GM12891 (cell line): ENCODE data around the gene SIRPB1.
A peak's percentile ranks its signal among the peaks of the same experiment; 100 is the strongest.

Experiments
- DNase-seq: peaks from one replicate; pipeline ENCODE4 v3.0.0; 2011; ENCODE audit warnings: low spot score; ENCODE audit not compliant: insufficient read length
- FAIRE-seq: peaks from 2 replicates; lab custom pipeline; 2011; peaks lifted over from hg19 to GRCh38; lab: Jason Lieb, UNC
- PAX5 ChIP-seq: IDR thresholded peaks from 2 replicates; pipeline ENCODE4 v1.6.1; 2011; ENCODE audit warnings: low read length, moderate library complexity, mild to moderate bottlenecking; ENCODE audit not compliant: insufficient read depth, severe bottlenecking
- POLR2A ChIP-seq: IDR thresholded peaks from 2 replicates; pipeline ENCODE4 v1.6.1; 2011; ENCODE audit warnings: low read depth, low read length, control low read depth
- POLR2AphosphoS5 ChIP-seq: IDR thresholded peaks from 2 replicates; pipeline ENCODE4 v1.6.1; 2011; ENCODE audit warnings: low read depth, low read length, control low read depth
- POU2F2 ChIP-seq: IDR thresholded peaks from 2 replicates; pipeline ENCODE4 v1.6.1; 2011; ENCODE audit warnings: low read depth, mild to moderate bottlenecking, control low read depth, low read length, moderate library complexity
- SPI1 ChIP-seq: IDR thresholded peaks from 2 replicates; pipeline ENCODE4 v1.6.1; 2011; ENCODE audit warnings: low read depth, low read length, control low read depth
- TAF1 ChIP-seq: IDR thresholded peaks from 2 replicates; pipeline ENCODE4 v1.6.1; 2011; ENCODE audit warnings: low read depth, low read length, control low read depth

The SIRPB1 gene

DNA sequence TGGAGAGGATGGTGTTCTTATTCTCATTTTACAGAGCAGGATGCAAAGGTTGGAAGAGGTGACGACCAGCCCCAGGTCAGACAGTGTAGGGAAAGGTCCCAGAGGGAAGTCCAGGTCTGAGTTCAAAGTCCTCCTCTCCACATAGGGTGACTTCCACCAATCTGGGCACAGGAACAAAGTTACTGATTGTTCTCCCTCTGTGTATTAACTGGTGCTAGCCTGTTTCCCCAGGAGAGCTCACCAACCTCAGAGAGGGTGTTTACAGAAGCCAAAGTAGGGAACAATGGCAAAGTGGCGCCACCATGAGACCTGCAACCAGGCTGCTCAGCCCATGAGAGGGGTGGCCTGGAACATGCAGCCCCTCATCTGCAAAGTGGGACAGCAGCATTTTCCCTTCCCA, 16.8 kb upstream of the SIRPB1 start:
- no peak for FAIRE-seq
- TF ChIP-seq SPI1 = no peak
- no peak for DNase-seq

DNA sequence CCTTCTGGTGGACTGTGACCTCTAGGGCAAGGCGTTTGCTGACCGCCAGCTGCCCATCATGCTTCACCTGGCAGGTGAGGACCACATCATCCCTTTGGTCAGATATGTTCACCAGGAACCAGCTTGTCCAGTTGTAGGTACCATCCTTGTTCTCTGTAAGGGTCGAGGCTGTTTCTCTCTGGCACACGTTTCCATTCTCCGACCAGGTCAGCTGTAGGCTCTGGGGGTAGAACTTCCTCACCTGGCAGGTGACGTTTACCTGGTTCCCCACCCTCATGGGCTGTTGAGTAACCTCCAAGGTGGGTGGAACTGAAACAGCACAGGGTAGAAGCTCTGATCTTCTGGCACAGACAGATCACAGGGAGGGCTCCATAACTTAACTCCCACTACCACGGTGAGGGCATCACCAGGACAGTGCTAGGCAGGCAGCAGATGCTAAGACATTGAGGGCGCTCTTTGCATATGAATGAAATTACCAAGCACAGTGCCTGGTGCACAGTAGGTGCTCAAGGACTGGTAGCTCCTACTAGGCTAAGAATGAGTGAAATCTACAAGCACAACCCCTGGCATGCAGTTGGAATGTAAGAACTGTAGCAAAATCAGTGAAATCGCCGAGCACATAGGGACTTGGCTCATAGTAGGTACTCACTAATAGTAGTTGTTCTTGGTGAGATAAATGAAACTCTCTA, 15.6 kb upstream of the SIRPB1 start:
- FAIRE-seq (no peak), DNase-seq (no peak)
- TF ChIP-seq POU2F2 (no peak), TAF1 (no peak), POLR2A (no peak), SPI1 (no peak), POLR2AphosphoS5 (no peak), PAX5 (no peak)

DNA sequence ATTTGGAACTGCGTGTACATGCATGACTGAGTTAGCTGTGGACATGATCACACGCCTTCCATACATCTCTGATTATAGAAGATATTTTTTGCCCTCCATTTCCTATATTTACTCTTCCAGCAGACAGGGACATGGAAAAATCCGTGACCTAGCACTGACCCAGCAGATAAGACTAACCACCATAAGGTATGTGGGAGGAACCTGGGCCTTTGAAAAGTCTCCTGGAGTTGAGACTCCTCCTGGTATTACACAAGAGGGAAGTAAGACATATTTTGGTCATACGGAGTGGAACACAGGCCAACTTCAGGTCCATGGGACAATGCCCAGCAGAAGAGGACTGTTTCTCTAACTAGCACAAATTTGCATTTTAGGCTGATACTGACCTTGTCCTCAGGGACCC, 13.7 kb upstream of the SIRPB1 start:
- DNase-seq (no peak), FAIRE-seq (no peak)
- no peak for TF ChIP-seq POU2F2
- TF ChIP-seq SPI1 = no peak
- TF ChIP-seq TAF1 = no peak
- TF ChIP-seq PAX5 = no peak
- TF ChIP-seq POLR2A = no peak
- no peak for TF ChIP-seq POLR2AphosphoS5

DNA sequence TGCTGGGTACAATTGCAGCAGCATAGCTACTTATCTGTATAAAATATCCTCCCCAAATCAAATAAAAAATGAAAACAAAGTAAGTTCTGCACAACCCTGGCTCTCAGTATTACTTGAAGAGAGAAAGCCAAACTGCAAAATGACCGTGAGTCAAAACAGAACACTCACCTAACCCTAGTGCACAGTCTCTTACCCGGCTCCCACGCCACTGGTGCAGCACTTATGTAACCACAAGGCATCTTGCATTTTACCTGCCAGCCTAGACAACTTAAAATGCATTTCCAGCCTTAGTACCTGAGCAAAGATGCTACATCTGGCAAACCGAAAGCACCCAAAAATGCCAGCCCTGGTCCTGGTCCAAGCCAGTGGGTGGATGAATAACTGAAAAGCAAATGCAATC, 12.4 kb upstream of the SIRPB1 start:
- DNase-seq (no peak), FAIRE-seq (no peak)
- TF ChIP-seq POLR2AphosphoS5 (no peak), POU2F2 (0 out of 2 replicates have a peak, but pooled peaks have one; percentile 13)

DNA sequence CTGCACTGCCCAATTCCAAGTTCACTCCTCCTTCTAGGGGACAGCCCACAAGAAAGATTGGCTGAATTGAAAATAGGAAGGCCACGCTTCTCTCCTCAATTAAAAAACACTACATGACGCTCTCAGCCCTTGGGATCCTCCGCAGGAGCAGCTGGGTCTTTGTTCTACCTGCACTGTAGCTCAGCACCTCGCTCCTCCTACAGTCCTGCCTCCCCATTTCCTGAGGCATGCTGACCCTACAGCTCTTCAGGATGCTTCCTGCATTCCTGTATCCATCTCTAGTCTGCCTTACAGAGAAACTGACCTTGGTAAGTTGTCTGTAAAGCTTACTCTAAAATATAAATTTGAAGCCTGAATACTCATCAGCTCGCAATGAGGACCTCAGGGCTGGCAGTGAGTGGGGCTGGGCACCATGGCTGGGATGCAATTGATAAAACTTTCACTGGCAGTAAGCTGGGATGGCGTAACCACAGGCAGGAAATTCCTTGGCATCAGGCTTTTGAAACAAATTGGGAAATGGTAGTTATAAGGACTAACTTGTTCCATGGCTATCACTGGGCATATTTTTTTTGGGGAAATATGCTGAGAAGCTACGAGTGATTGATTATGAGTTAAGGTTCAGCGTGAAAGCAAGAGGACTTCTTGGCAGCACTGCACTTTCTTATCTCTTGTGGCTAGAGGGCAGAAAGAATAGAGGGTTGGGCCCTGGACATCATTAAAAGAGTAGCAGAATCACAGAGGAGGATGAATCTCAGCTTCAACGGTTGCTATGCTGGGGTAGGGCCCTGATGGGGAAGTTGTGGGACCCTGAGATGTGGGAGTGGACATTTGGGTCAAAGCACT, 11.7 kb upstream of the SIRPB1 start:
- TF ChIP-seq TAF1 = no peak
- TF ChIP-seq POLR2AphosphoS5 = no peak
- no peak for TF ChIP-seq POLR2A
- TF ChIP-seq SPI1 = no peak
- no peak for TF ChIP-seq POU2F2
- no peak for TF ChIP-seq PAX5
- DNase-seq (no peak), FAIRE-seq (no peak)

DNA sequence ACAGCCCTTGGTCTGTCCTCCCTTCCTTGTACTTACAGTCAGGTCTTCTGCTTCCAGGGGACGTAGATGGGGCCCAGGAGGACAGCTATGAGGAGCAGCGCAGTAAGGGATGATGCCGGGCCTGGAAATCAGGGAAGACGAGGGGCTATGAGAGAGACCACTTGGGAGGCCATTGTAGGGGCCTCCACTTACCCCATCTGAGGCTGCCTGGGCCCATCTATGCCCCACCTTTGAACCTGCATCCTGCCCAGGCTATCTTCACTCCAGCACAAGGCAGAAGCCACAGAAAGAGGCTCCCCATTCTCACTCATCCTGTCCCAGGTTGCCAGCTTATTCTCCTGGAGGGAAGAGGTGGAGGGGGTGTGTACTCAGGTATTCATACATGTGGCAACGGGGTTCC, 10.4 kb upstream of the SIRPB1 start:
- FAIRE-seq = no peak
- no peak for DNase-seq
- TF ChIP-seq PAX5 (no peak), POU2F2 (no peak), POLR2AphosphoS5 (no peak)

DNA sequence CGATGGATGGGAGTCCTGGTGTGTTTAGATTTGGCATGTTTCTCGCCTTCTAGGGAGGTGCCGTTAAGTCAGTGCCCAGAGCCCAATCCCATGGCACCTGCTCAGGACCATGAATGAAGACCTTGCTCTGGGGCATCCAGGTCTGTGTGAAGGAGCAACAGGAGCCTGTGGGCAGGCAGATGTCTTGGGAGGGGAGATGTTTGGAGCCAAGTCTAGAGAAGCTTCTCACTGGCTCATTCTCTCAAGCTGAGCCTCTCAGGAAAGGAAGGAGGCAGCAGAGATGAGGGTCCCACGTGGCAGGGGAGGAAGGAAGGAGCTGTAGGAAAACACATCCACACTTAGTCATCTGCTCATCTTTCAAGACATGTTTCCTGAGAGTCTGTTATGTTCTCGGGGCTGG, 9.5 kb upstream of the SIRPB1 start:
- no peak for DNase-seq
- FAIRE-seq = no peak
- TF ChIP-seq POLR2A = no peak
- TF ChIP-seq TAF1 = no peak
- no peak for TF ChIP-seq PAX5
- TF ChIP-seq POLR2AphosphoS5 = no peak
- no peak for TF ChIP-seq SPI1

DNA sequence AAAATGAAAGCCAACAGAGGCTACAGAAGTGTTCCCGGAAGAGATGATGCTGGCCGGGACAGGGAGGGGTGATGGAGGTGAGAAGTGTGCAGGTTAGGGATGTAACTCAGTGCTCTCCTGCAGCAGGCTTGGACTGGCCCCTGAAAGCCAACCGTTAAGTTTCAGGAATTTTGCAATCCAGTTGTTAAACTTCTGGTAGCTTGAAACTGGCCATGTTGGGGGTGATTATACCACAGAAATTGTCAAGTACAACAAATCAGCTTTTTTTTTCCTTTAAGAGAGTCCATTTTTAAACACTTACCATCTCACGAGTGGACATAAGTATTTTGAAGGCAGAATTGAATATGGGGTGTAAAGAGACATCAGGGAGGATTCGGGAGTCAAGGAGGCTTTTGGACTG, 8.8 kb upstream of the SIRPB1 start:
- FAIRE-seq = no peak
- no peak for DNase-seq
- TF ChIP-seq PAX5 (no peak), SPI1 (no peak), POU2F2 (no peak), POLR2AphosphoS5 (no peak), TAF1 (no peak), POLR2A (no peak)

DNA sequence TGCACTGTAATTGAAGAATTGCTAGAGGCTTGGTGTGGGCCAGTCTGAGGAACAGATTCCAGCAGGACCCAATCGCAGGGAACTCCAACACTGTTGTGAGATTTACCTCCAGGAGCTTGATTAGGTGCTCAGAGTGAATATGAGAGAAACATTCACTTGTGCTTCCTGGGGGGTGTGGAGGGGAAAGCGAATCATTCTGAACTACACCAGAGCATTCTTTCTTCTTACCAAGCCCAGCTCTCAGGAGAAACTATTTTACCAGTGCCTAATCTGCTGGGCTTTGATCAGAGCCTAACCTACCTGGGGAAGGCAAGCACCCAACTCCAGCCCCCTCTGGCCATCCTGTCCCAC, 7.4 kb upstream of the SIRPB1 start:
- FAIRE-seq (no peak), DNase-seq (no peak)
- TF ChIP-seq PAX5 (no peak), POLR2A (no peak), POU2F2 (no peak), TAF1 (no peak), POLR2AphosphoS5 (no peak), SPI1 (no peak)

DNA sequence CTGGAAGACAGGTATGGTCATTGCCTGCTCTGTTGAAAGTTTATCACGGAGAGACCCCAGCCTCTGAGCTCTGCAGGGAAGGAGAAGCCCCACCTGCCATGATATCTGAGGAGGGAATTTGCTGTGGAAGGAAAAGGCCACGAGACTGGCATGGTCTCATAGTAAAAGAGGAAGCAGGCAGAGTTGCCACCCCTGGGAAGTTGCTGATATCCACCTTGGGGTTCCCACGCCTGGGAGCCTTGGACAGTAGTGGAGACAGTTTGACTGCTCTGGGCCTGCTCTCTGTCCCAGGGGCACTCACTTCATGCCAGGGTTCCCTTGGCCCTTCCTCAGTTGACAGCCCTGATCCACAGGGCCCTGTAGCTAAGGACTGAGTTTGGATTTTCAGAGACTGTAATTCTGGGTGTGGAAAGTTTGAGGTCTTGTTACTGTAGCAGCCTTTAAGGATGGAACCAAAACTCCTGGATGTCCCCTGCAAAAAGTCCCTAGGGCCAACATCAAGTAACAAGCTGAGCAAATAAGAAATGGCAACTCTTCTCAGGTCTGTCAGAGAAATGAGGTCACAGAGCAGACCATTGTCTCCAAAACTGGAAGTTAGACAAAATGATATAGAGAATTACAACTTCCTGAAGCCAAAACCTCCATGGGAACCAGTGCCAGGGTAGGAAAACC, 6.9 kb upstream of the SIRPB1 start:
- FAIRE-seq (no peak), DNase-seq (no peak)
- TF ChIP-seq SPI1 (peak; percentile 44), POU2F2 (no peak), POLR2AphosphoS5 (no peak)
